Hematopoietic multipotent progenitor cell (in vitro differentiated cells): ENCODE data around the gene DLD. TPM values are rescaled to one million over a fixed set of nuclear protein-coding genes. Genes with fewer than 3 reads are reported as not detected.
"Not testable (repeated sequence)": the region's sequence is repeated elsewhere in the genome, so short reads cannot be mapped to it uniquely, and the experiment has no call there.

Source experiments
- DNase-seq, 3 donors: peaks; one replicate each; pipeline ENCODE4 v3.0.0-alpha.2; 2011 to 2015; ENCODE audit warnings: low read depth in 2 of 3, low spot score in 2 of 3
- total RNA-seq: library from RNA; depleted of rRNA; stranded (reverse); fragments of >200 nt; gene quantifications from one replicate; pipeline ENCODE4 v1.2.3, GENCODE V29; 2012

The DLD gene
- total RNA-seq, 1 donor, result 37.7 TPM

DNA sequence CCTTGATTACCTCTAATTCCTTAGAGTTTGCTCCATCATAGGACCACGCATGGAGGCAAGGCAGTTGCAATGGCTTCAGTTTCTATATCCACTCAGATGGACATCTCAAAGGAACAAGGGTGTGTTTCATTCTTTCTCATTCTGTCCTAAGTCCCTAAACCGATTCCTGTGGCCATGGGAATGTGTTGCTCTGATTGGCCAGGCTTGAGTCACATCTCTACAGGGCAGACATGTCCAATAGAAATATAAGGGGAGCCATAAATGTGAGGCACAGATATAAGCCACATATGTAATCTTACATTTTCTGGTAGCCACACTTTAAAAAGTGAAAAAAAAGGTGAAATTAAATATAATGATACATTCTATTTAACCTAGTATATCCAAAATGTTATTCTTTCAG lies 16.9 kb upstream of the DLD start:
- no peak for DNase-seq

DNA sequence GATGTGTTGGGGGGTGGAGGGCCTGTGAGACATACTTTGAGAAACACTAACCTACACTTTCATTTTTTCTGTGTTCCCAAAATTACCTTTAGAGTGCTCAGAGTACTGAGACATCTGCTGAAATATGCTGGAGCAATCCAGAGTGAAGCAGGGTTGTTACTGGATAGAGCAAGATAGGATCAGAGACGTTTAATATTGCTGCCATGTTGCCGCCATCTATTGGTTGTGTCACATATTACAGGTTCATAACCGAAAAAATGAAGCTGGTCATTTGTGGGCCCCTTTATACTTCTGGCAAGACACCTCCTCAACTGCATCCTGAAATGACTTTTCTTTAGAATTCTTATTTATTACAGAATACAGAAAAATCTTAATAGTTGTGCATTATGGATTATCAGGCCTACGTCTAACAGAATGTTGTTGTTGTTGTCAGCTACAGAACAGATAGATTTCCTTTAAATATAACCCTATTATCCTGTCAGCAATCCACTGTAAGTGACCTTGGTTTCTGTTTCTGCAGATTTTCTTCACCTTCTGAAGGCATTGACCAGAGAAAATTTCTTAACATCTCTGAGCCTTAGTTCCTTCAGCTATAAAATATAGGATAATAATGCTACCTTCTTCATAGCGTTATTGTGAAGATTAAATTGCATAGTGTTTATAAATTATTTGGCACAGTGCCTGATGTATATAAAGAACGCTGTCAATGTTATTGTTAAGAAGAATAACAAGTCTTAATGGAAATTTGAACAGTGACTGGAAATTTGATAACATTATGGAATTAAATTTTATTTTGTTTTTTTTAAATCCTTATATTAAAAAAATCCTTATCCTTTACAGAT lies 16.2 kb upstream of the DLD start:
- peak in 2 of 3 donors; percentile 57 to 72 for DNase-seq

DNA sequence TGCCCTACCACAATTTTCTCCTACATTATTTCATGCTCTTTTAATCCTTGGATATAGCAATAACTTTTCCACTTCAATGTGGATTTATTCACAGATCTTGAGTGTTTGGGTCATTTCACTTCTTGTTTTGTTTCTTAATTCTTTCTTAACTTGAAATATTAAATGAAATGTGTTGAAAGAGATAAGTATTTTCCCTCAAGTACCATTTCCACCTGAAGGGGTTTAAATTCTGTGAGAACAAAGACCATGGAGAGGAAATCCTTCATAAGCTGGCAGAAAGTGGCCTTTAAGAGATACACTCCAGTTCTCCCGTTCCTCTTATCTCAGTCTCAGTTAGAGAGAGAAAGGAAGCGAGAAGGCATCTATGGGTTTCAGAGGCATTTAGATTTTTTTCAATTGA lies 14.1 kb upstream of the DLD start:
- peak in 1 of 3 donors; percentile 46 for DNase-seq

GRCh38 chr7:107877731-107878382 lies 13.1 kb upstream of the DLD start:
- no peak for DNase-seq

- no peak for DNase-seq
Measured at GRCh38 chr7:107878636-107879035, 12.3 kb upstream of the DLD start.

GRCh38 chr7:107879400-107880035 lies 11.5 kb upstream of the DLD start:
- DNase-seq, result peak in 2 of 3 donors; percentile 64 to 67

GRCh38 chr7:107882766-107883165 lies 8.2 kb upstream of the DLD start:
- DNase-seq, result no peak

- no peak for DNase-seq
Measured at GRCh38 chr7:107884066-107884818, 6.7 kb upstream of the DLD start.

DNA sequence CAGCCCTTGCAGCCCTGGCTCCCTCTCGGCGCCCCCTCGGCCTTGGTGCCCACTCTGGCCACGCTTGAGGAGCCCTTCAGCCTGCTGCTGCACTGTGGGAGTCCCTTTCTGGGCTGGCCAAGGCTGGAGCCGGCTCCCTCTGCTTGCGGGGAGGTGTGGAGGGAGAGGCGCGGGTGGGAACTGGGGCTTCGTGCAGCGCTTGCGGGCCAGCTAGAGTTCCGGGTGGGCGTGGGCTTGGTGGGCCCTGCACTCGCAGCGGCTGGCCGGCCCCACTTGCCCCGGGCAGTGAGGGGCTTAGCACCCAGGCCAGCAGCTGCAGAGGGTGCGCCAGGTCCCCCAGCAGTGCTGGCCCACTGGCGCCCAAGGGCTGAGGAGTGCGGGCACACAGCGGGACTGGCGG lies 3.2 kb upstream of the DLD start:
- DNase-seq, result not testable (repeated sequence)

GRCh38 chr7:107889992-107890391 lies 991 bp upstream of the DLD start:
- no peak for DNase-seq

- DNase-seq, result peak in 1 of 3 donors; percentile 29
Measured at GRCh38 chr7:107890493-107890961, 456 bp upstream of the DLD start.

GRCh38 chr7:107891636-107892366 lies 818 bp downstream of the DLD start:
- DNase-seq, result peak; percentile 23 to 81 (median 71)

DNA sequence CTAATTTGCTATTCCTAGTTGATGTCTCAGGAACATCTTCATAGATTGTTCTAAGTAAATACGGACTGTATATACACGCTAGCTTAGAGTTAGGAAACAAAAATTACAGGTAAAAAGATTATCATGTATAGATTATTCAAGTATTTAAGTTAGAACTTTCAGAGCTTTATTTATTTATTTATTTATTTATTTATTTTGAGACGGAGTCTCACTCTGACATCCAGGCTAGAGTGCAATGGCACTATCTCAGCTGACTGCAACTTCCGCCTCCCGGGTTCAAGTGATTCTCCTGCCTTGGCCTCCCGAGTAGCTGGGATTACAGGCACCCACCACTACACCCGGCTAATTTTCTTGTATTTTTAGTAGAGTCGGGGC lies 1.4 kb downstream of the DLD start:
- not testable (repeated sequence) for DNase-seq

DNA sequence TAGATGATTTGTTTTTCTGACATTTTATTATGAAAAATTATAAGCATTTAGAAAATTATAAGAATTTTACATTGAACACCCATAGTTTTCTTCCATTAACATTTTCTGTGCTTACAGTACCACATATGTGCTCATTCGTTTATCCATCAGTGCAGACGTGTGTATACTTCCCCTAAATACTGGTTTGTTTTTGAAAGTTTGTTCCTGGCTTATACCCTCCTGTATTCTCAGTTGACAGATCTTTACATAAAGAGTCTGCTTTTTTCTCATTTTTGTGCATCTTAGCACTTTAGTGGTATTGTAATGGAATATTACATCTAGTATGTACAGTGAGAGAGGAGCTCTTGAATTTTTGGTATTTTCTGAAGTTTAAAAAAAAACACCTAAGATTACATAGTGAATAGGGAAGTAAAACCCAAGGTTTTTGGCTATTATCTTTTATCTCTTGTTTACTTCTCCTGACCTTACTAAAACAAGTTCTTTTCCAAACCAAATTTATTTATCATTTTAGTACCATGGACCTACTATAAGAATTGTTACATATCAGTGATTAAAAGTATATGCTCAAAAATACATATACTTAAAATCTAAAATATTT lies 8.1 kb downstream of the DLD start:
- peak in 1 of 3 donors; percentile 39 for DNase-seq

- no peak for DNase-seq
Measured at GRCh38 chr7:107900496-107901015, 9.6 kb downstream of the DLD start.

- no peak for DNase-seq
Measured at GRCh38 chr7:107902381-107902780, 11.4 kb downstream of the DLD start.

- no peak for DNase-seq
Measured at GRCh38 chr7:107907790-107908189, 16.8 kb downstream of the DLD start.

- no peak for DNase-seq
Measured at GRCh38 chr7:107909445-107909844, 18.5 kb downstream of the DLD start.

GRCh38 chr7:107911981-107912380 lies 21.0 kb downstream of the DLD start:
- DNase-seq, result no peak
